ENCODE measurements around the gene ARMC5. TPM values are rescaled to one million over a fixed set of nuclear protein-coding genes. Genes with fewer than 3 reads are reported as not detected.
A peak's percentile ranks its signal among the peaks of the same experiment; 100 is the strongest.

ARMC5 gene
- total and polyA plus RNA-seq, 9 of the 15 experiments (the other 6 are each of a cell fraction or from before 2014, with no cell fraction given): 0.11 to 13.5 (median 2.1) TPM

DNA sequence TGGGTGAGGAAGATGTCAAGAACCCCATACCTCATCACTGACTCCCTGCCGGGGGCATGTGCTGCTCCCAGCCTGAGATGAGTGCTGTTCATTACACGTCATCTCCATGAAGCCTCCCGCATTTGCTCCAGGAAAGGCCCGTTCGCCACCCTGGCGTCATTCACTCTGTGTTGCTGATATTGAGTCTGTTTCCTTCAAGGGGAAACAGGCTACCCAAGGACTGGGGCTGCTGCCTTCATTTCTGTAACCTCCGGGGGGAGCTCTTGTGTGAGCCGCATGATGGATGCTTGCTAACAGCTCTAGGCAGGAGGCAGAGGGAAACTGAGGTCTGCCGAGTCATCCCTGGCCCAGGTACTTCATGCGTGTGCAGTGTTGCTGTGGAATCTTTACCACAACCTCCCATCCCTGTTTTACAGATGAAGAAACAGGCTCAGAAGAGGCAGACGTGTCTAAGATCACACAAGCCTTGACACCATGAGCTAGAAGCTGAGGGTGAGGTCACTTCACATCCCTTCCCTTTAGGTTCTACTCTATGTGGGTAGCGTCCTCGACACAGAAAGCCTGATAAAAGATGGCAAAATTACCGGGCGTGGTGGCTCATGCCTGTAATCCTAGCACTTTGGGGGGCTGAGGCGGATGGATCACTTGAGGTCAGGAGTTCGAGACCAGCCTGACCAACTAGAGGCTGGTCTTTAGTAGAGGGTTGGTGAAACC is 3.5 kb upstream of the ARMC5 start (continued):
- TF ChIP-seq, protein P1, sequence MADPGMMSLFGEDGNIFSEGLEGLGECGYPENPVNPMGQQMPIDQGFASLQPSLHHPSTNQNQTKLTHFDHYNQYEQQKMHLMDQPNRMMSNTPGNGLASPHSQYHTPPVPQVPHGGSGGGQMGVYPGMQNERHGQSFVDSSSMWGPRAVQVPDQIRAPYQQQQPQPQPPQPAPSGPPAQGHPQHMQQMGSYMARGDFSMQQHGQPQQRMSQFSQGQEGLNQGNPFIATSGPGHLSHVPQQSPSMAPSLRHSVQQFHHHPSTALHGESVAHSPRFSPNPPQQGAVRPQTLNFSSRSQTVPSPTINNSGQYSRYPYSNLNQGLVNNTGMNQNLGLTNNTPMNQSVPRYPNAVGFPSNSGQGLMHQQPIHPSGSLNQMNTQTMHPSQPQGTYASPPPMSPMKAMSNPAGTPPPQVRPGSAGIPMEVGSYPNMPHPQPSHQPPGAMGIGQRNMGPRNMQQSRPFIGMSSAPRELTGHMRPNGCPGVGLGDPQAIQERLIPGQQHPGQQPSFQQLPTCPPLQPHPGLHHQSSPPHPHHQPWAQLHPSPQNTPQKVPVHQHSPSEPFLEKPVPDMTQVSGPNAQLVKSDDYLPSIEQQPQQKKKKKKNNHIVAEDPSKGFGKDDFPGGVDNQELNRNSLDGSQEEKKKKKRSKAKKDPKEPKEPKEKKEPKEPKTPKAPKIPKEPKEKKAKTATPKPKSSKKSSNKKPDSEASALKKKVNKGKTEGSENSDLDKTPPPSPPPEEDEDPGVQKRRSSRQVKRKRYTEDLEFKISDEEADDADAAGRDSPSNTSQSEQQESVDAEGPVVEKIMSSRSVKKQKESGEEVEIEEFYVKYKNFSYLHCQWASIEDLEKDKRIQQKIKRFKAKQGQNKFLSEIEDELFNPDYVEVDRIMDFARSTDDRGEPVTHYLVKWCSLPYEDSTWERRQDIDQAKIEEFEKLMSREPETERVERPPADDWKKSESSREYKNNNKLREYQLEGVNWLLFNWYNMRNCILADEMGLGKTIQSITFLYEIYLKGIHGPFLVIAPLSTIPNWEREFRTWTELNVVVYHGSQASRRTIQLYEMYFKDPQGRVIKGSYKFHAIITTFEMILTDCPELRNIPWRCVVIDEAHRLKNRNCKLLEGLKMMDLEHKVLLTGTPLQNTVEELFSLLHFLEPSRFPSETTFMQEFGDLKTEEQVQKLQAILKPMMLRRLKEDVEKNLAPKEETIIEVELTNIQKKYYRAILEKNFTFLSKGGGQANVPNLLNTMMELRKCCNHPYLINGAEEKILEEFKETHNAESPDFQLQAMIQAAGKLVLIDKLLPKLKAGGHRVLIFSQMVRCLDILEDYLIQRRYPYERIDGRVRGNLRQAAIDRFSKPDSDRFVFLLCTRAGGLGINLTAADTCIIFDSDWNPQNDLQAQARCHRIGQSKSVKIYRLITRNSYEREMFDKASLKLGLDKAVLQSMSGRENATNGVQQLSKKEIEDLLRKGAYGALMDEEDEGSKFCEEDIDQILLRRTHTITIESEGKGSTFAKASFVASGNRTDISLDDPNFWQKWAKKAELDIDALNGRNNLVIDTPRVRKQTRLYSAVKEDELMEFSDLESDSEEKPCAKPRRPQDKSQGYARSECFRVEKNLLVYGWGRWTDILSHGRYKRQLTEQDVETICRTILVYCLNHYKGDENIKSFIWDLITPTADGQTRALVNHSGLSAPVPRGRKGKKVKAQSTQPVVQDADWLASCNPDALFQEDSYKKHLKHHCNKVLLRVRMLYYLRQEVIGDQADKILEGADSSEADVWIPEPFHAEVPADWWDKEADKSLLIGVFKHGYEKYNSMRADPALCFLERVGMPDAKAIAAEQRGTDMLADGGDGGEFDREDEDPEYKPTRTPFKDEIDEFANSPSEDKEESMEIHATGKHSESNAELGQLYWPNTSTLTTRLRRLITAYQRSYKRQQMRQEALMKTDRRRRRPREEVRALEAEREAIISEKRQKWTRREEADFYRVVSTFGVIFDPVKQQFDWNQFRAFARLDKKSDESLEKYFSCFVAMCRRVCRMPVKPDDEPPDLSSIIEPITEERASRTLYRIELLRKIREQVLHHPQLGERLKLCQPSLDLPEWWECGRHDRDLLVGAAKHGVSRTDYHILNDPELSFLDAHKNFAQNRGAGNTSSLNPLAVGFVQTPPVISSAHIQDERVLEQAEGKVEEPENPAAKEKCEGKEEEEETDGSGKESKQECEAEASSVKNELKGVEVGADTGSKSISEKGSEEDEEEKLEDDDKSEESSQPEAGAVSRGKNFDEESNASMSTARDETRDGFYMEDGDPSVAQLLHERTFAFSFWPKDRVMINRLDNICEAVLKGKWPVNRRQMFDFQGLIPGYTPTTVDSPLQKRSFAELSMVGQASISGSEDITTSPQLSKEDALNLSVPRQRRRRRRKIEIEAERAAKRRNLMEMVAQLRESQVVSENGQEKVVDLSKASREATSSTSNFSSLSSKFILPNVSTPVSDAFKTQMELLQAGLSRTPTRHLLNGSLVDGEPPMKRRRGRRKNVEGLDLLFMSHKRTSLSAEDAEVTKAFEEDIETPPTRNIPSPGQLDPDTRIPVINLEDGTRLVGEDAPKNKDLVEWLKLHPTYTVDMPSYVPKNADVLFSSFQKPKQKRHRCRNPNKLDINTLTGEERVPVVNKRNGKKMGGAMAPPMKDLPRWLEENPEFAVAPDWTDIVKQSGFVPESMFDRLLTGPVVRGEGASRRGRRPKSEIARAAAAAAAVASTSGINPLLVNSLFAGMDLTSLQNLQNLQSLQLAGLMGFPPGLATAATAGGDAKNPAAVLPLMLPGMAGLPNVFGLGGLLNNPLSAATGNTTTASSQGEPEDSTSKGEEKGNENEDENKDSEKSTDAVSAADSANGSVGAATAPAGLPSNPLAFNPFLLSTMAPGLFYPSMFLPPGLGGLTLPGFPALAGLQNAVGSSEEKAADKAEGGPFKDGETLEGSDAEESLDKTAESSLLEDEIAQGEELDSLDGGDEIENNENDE (IDR thresholded peaks at IDR 0.05; ENCODE audit: low read depth, low read length): no peak
- TF ChIP-seq ZNF592 (IDR thresholded peaks at IDR 0.05) (peak; percentile 49; the same call in 1 of the 2 replicates), ZHX1 (conservative IDR thresholded peaks at IDR 0.05; ENCODE audit: low read length) (no peak)
